ENCODE measurements around the gene MTA1. TPM values are rescaled to one million over a fixed set of nuclear protein-coding genes. Genes with fewer than 3 reads are reported as not detected.

The MTA1 gene
- total RNA-seq, 6 donors from 2014 or later, result 64.8 to 315 (median 94.9) TPM

- no peaks in the 10 kb centered on the region for H3K4me1 ChIP-seq
- H3K27ac ChIP-seq, result no peak overlapping the region
- no peak overlapping the region for H3K4me3 ChIP-seq
- no peaks in the 10 kb centered on the region for H3K9me3 ChIP-seq
- ATAC-seq (ENCODE audit: low FRiP score in 2 of 2) (no peak), DNase-seq (peak in 1 of 2 donors; percentile 83)
- WGBS, 2 donors, result 93 to 95% methylated on average over 19 to 25 of the region's 27 CpGs
- H3K36me3 ChIP-seq, result peaks cover 6 to 66% (median 50%) of the 10 kb centered on the region in 4 donors
- TF ChIP-seq CTCF (IDR thresholded peaks at IDR 0.05) (no peak), POLR2AphosphoS5 (IDR thresholded peaks at IDR 0.05) (no peak), POLR2A (IDR thresholded peaks at IDR 0.05) (no peak), EP300 (IDR thresholded peaks at IDR 0.05) (no peak)
- no peaks in the 10 kb centered on the region for H3K27me3 ChIP-seq
Measured at GRCh38 chr14:105381446-105382342, 37.9 kb upstream of the MTA1 start.

- H3K27me3 ChIP-seq, result no peaks in the 10 kb centered on the region
- DNase-seq (peak in 1 of 2 donors; percentile 66), ATAC-seq (ENCODE audit: low FRiP score in 2 of 2) (no peak)
- no peak overlapping the region for H3K27ac ChIP-seq
- 93 to 94% methylated on average over 23 to 26 of the region's 26 CpGs for WGBS, 2 donors
- H3K4me1 ChIP-seq, result no peaks in the 10 kb centered on the region
- H3K36me3 ChIP-seq, result peaks cover 6 to 74% (median 57%) of the 10 kb centered on the region in 4 donors
- no peak for TF ChIP-seq EP300 (IDR thresholded peaks at IDR 0.05)
- no peak for TF ChIP-seq POLR2AphosphoS5 (IDR thresholded peaks at IDR 0.05)
- TF ChIP-seq CTCF (IDR thresholded peaks at IDR 0.05), result no peak
- TF ChIP-seq POLR2A (IDR thresholded peaks at IDR 0.05), result no peak
- H3K9me3 ChIP-seq, result no peaks in the 10 kb centered on the region
- no peak overlapping the region for H3K4me3 ChIP-seq
Measured at GRCh38 chr14:105382343-105383082, 37.1 kb upstream of the MTA1 start.

GRCh38 chr14:105383083-105383730, 36.4 kb upstream of the MTA1 start:
- WGBS, 2 donors, result 96 to 98% methylated on average over 17 to 30 of the region's 32 CpGs
- DNase-seq (peak in 1 of 2 donors; percentile 83), ATAC-seq (ENCODE audit: low FRiP score in 2 of 2) (no peak)
- H3K27ac ChIP-seq, result no peak overlapping the region
- H3K4me3 ChIP-seq, result no peak overlapping the region
- no peaks in the 10 kb centered on the region for H3K9me3 ChIP-seq
- no peaks in the 10 kb centered on the region for H3K27me3 ChIP-seq
- peaks cover 6 to 79% (median 61%) of the 10 kb centered on the region in 4 donors for H3K36me3 ChIP-seq
- no peaks in the 10 kb centered on the region for H3K4me1 ChIP-seq
- no peak for TF ChIP-seq CTCF (IDR thresholded peaks at IDR 0.05)

- ATAC-seq (ENCODE audit: low FRiP score in 2 of 2), result no peak
- DNase-seq, result peak in 1 of 2 donors; percentile 81
- Histone ChIP-seq H3K9me3 (no peaks in the 10 kb centered on the region), H3K4me3 (no peak overlapping the region), H3K4me1 (peaks cover 0 to 3% (median 1%) of the 10 kb centered on the region in 4 donors), H3K27me3 (no peaks in the 10 kb centered on the region), H3K27ac (no peak overlapping the region), H3K36me3 (peaks cover 6 to 79% (median 61%) of the 10 kb centered on the region in 4 donors)
- TF ChIP-seq POLR2AphosphoS5 (IDR thresholded peaks at IDR 0.05), result no peak
- no peak for TF ChIP-seq EP300 (IDR thresholded peaks at IDR 0.05)
- WGBS, 2 donors, result 97 to 99% methylated on average over 8 to 23 of the region's 23 CpGs
Measured at GRCh38 chr14:105384041-105384557, 35.5 kb upstream of the MTA1 start.

Measured in upper lobe of left lung (tissue), 6 donors.